Measurements from ENCODE around the gene CELF5. TPM values are rescaled to one million over a fixed set of nuclear protein-coding genes. Genes with fewer than 3 reads are reported as not detected.

Gene CELF5
- total RNA-seq, 2 experiments from 2014 or later: 0.14 TPM; not detected in 1

GRCh38 chr19:3251229-3251628, 26.8 kb downstream of the CELF5 start:
- Mint-ChIP-seq H3K9me3 (peaks cover 6% of the 10 kb centered on the region), H3K4me1 (no peaks in the 10 kb centered on the region), H3K36me3 (no peaks in the 10 kb centered on the region), H3K4me3 (no peak overlapping the region), H3K27ac (no peak overlapping the region), H3K27me3 (no peaks in the 10 kb centered on the region)
- DNase-seq (no peak), ATAC-seq (ENCODE audit: low read depth) (no peak)
- POLR2A ChIA-PET: no interaction called here

- ATAC-seq (ENCODE audit: low read depth) (no peak), DNase-seq (no peak)
- H3K4me3 Mint-ChIP-seq: no peak overlapping the region
- POLR2A ChIA-PET: no interaction called here
- H3K27me3 Mint-ChIP-seq: no peaks in the 10 kb centered on the region
- no peak overlapping the region for H3K27ac Mint-ChIP-seq
- no peaks in the 10 kb centered on the region for H3K4me1 Mint-ChIP-seq
- peaks cover 6% of the 10 kb centered on the region for H3K9me3 Mint-ChIP-seq
- H3K36me3 Mint-ChIP-seq: no peaks in the 10 kb centered on the region
These were observed 28.2 kb downstream of the CELF5 start for GRCh38 chr19:3252650-3253049.

- Mint-ChIP-seq H3K27me3 (no peaks in the 10 kb centered on the region), H3K27ac (no peak overlapping the region), H3K9me3 (peaks cover 6% of the 10 kb centered on the region), H3K36me3 (no peaks in the 10 kb centered on the region), H3K4me3 (no peak overlapping the region), H3K4me1 (no peaks in the 10 kb centered on the region)
- ATAC-seq (ENCODE audit: low read depth) (no peak), DNase-seq (no peak)
- POLR2A ChIA-PET: no interaction called here
These were observed 28.8 kb downstream of the CELF5 start for GRCh38 chr19:3253270-3253669.

- no peak overlapping the region for H3K27ac Mint-ChIP-seq
- DNase-seq (no peak), ATAC-seq (ENCODE audit: low read depth) (no peak)
- H3K36me3 Mint-ChIP-seq: no peaks in the 10 kb centered on the region
- peaks cover 6% of the 10 kb centered on the region for H3K9me3 Mint-ChIP-seq
- no peaks in the 10 kb centered on the region for H3K27me3 Mint-ChIP-seq
- H3K4me1 Mint-ChIP-seq: no peaks in the 10 kb centered on the region
- POLR2A ChIA-PET: no interaction called here
- no peak overlapping the region for H3K4me3 Mint-ChIP-seq
These were observed 30.1 kb downstream of the CELF5 start for GRCh38 chr19:3254520-3254919.

- ATAC-seq (ENCODE audit: low read depth) (no peak), DNase-seq (no peak)
- Mint-ChIP-seq H3K27me3 (no peaks in the 10 kb centered on the region), H3K9me3 (peaks cover 6% of the 10 kb centered on the region), H3K4me3 (no peak overlapping the region), H3K27ac (no peak overlapping the region), H3K4me1 (no peaks in the 10 kb centered on the region), H3K36me3 (no peaks in the 10 kb centered on the region)
- POLR2A ChIA-PET: interaction anchor here (1.5 kb wide), 1 partner anchor 18 kb away, joined by 3 read pairs; no protein-coding TSS in a partner anchor
These were observed 32.6 kb downstream of the CELF5 start for GRCh38 chr19:3257071-3257470.

- ATAC-seq (ENCODE audit: low read depth) (no peak), DNase-seq (no peak)
- POLR2A ChIA-PET: no interaction called here
- H3K36me3 Mint-ChIP-seq: no peaks in the 10 kb centered on the region
- no peaks in the 10 kb centered on the region for H3K9me3 Mint-ChIP-seq
- no peak overlapping the region for H3K4me3 Mint-ChIP-seq
- no peaks in the 10 kb centered on the region for H3K4me1 Mint-ChIP-seq
- H3K27ac Mint-ChIP-seq: no peak overlapping the region
- peaks cover 2% of the 10 kb centered on the region for H3K27me3 Mint-ChIP-seq
These were observed 37.9 kb downstream of the CELF5 start for GRCh38 chr19:3262362-3262761.

GRCh38 chr19:3263866-3264265, 39.4 kb downstream of the CELF5 start:
- ATAC-seq (ENCODE audit: low read depth) (no peak), DNase-seq (no peak)
- H3K4me1 Mint-ChIP-seq: no peaks in the 10 kb centered on the region
- H3K36me3 Mint-ChIP-seq: no peaks in the 10 kb centered on the region
- peaks cover 11% of the 10 kb centered on the region for H3K27me3 Mint-ChIP-seq
- POLR2A ChIA-PET: no interaction called here
- H3K4me3 Mint-ChIP-seq: no peak overlapping the region
- H3K27ac Mint-ChIP-seq: no peak overlapping the region
- no peaks in the 10 kb centered on the region for H3K9me3 Mint-ChIP-seq

- Mint-ChIP-seq H3K4me3 (no peak overlapping the region), H3K36me3 (no peaks in the 10 kb centered on the region), H3K27me3 (peaks cover 25% of the 10 kb centered on the region), H3K27ac (no peak overlapping the region), H3K4me1 (no peaks in the 10 kb centered on the region), H3K9me3 (no peaks in the 10 kb centered on the region)
- DNase-seq (no peak), ATAC-seq (ENCODE audit: low read depth) (no peak)
- POLR2A ChIA-PET: interaction anchor here (1.0 kb wide), 1 partner anchor 11 kb away, joined by 3 read pairs; no protein-coding TSS in a partner anchor
These were observed 41.0 kb downstream of the CELF5 start for GRCh38 chr19:3265432-3265831.

GRCh38 chr19:3266092-3266693, 41.7 kb downstream of the CELF5 start:
- POLR2A ChIA-PET: interaction anchor here (1.0 kb wide), 1 partner anchor 10 kb away, joined by 3 read pairs; no protein-coding TSS in a partner anchor
- no peaks in the 10 kb centered on the region for H3K4me1 Mint-ChIP-seq

GRCh38 chr19:3266792-3267514, 42.5 kb downstream of the CELF5 start:
- Mint-ChIP-seq H3K9me3 (no peaks in the 10 kb centered on the region), H3K27ac (no peak overlapping the region), H3K27me3 (peaks cover 32% of the 10 kb centered on the region), H3K36me3 (no peaks in the 10 kb centered on the region), H3K4me1 (no peaks in the 10 kb centered on the region), H3K4me3 (no peak overlapping the region)
- DNase-seq (no peak), ATAC-seq (ENCODE audit: low read depth) (no peak)
- POLR2A ChIA-PET: no interaction called here

More at GRCh38 chr19:3266092-3266693, 41.7 kb downstream of the CELF5 start:
- Mint-ChIP-seq H3K27ac (no peak overlapping the region), H3K36me3 (no peaks in the 10 kb centered on the region), H3K4me3 (no peak overlapping the region), H3K9me3 (no peaks in the 10 kb centered on the region), H3K27me3 (peaks cover 25% of the 10 kb centered on the region)
- no peak for ATAC-seq (ENCODE audit: low read depth)
- DNase-seq: no peak

- peaks cover 2% of the 10 kb centered on the region for H3K36me3 Mint-ChIP-seq
- H3K9me3 Mint-ChIP-seq: no peaks in the 10 kb centered on the region
- ATAC-seq (ENCODE audit: low read depth) (no peak), DNase-seq (no peak)
- no peaks in the 10 kb centered on the region for H3K4me1 Mint-ChIP-seq
- H3K4me3 Mint-ChIP-seq: no peak overlapping the region
- POLR2A ChIA-PET: no interaction called here
- no peak overlapping the region for H3K27ac Mint-ChIP-seq
- peaks cover 37% of the 10 kb centered on the region for H3K27me3 Mint-ChIP-seq
These were observed 43.9 kb downstream of the CELF5 start for GRCh38 chr19:3268326-3268725.

GRCh38 chr19:3268763-3269162, 44.3 kb downstream of the CELF5 start:
- Mint-ChIP-seq H3K27ac (no peak overlapping the region), H3K27me3 (peaks cover 37% of the 10 kb centered on the region), H3K36me3 (peaks cover 2% of the 10 kb centered on the region), H3K4me1 (no peaks in the 10 kb centered on the region), H3K9me3 (no peaks in the 10 kb centered on the region), H3K4me3 (no peak overlapping the region)
- ATAC-seq (ENCODE audit: low read depth) (no peak), DNase-seq (no peak)
- POLR2A ChIA-PET: no interaction called here

- no peaks in the 10 kb centered on the region for H3K9me3 Mint-ChIP-seq
- POLR2A ChIA-PET: no interaction called here
- ATAC-seq (ENCODE audit: low read depth) (no peak), DNase-seq (no peak)
- H3K4me3 Mint-ChIP-seq: no peak overlapping the region
- H3K27ac Mint-ChIP-seq: no peak overlapping the region
- peaks cover 2% of the 10 kb centered on the region for H3K36me3 Mint-ChIP-seq
- H3K4me1 Mint-ChIP-seq: peaks cover 8% of the 10 kb centered on the region
- H3K27me3 Mint-ChIP-seq: peaks cover 37% of the 10 kb centered on the region
These were observed 45.6 kb downstream of the CELF5 start for GRCh38 chr19:3269916-3270671.

- Mint-ChIP-seq H3K27ac (no peak overlapping the region), H3K9me3 (no peaks in the 10 kb centered on the region)
These were observed 46.4 kb downstream of the CELF5 start for GRCh38 chr19:3270902-3271301.

More at GRCh38 chr19:3270902-3271301, 46.4 kb downstream of the CELF5 start:
- H3K4me3 Mint-ChIP-seq: no peak overlapping the region
- DNase-seq (no peak), ATAC-seq (ENCODE audit: low read depth) (no peak)
- peaks cover 2% of the 10 kb centered on the region for H3K36me3 Mint-ChIP-seq
- H3K4me1 Mint-ChIP-seq: peaks cover 11% of the 10 kb centered on the region
- peaks cover 37% of the 10 kb centered on the region for H3K27me3 Mint-ChIP-seq
- POLR2A ChIA-PET: no interaction called here

Measured in activated naive CD8-positive, alpha-beta T cell treated with anti-CD3 and anti-CD28 coated beads, Interleukin-2, amount 10 ng/mL, durations not matched to agents 7 days and 5 days (primary cell).